KMS-11 (cell line): ENCODE results near the gene ADCY7.
A peak's percentile ranks its signal among the peaks of the same experiment; 100 is the strongest.

ENCODE experiments used
- H2AFZ ChIP-seq: fragments of 200-600 bp; sonication (generic); 2 replicates; pipeline ENCODE4 v1.6.1; 2016; ENCODE audit warnings: antibody characterized with exemption, mixed run types, low read depth
- H3K27ac ChIP-seq: fragments of 200-600 bp; sonication (generic); 2 replicates; pipeline ENCODE4 v1.6.1; 2016; ENCODE audit warnings: mild to moderate bottlenecking, mixed run types
- H3K27me3 ChIP-seq: fragments of 200-600 bp; sonication (generic); 2 replicates; pipeline ENCODE4 v1.6.1; 2017; ENCODE audit warnings: mild to moderate bottlenecking, low read depth, mixed run types, moderate library complexity; ENCODE audit not compliant: insufficient read depth
- H3K36me3 ChIP-seq: fragments of 200-600 bp; sonication (generic); 2 replicates; pipeline ENCODE4 v1.6.1; 2017; ENCODE audit warnings: mild to moderate bottlenecking, mixed run types; ENCODE audit not compliant: insufficient read depth
- H3K4me1 ChIP-seq: fragments of 200-600 bp; sonication (generic); 2 replicates; pipeline ENCODE4 v1.6.1; 2016; ENCODE audit warnings: mild to moderate bottlenecking, low read depth, mixed run types; ENCODE audit not compliant: poor library complexity, severe bottlenecking
- H3K4me2 ChIP-seq: fragments of 200-600 bp; sonication (generic); 2 replicates; pipeline ENCODE4 v1.7.0; 2016; ENCODE audit warnings: mild to moderate bottlenecking, mixed run types
- H3K4me3 ChIP-seq: fragments of 200-600 bp; sonication (generic); IDR thresholded peaks from 2 replicates; pipeline ENCODE4 v1.6.1; 2017; ENCODE audit warnings: low read depth, low read length, mixed read lengths; ENCODE audit not compliant: insufficient read depth
- H3K79me2 ChIP-seq: fragments of 200-600 bp; sonication (generic); 2 replicates; pipeline ENCODE4 v1.6.1; 2016; ENCODE audit warnings: low read depth, mixed run types; ENCODE audit not compliant: insufficient read depth
- H3K9ac ChIP-seq: fragments of 200-600 bp; sonication (generic); 2 replicates; pipeline ENCODE4 v1.6.1; 2016; ENCODE audit warnings: mild to moderate bottlenecking, mixed run types
- H4K20me1 ChIP-seq: fragments of 200-600 bp; sonication (generic); 2 replicates; pipeline ENCODE4 v1.6.1; 2016; ENCODE audit warnings: mild to moderate bottlenecking, mixed run types; ENCODE audit not compliant: insufficient read depth
- CTCF ChIP-seq: fragments of 200-600 bp; sonication (generic); conservative IDR thresholded peaks from 2 replicates; pipeline ENCODE4 v1.6.1; 2017; ENCODE audit warnings: low read depth, mild to moderate bottlenecking, antibody characterized with exemption, low read length, moderate library complexity, mixed read lengths

Gene ADCY7

GRCh38 chr16:50351952-50352351, 85.6 kb downstream of the ADCY7 start:
- TF ChIP-seq CTCF, result no peak
- Histone ChIP-seq H2AFZ (no peak overlapping the region), H3K4me1 (no peaks in the 10 kb centered on the region), H3K36me3 (peaks cover 11% of the 10 kb centered on the region; the same call in 1 of the 2 replicates), H3K9ac (no peak overlapping the region), H3K4me3 (no peak overlapping the region), H3K27me3 (no peaks in the 10 kb centered on the region), H3K79me2 (no peaks in the 10 kb centered on the region), H4K20me1 (no peaks in the 10 kb centered on the region), H3K4me2 (no peak overlapping the region), H3K27ac (no peak overlapping the region)

- Histone ChIP-seq H3K36me3 (peaks cover 11% of the 10 kb centered on the region; the same call in 1 of the 2 replicates), H3K27ac (no peak overlapping the region), H3K9ac (no peak overlapping the region), H4K20me1 (no peaks in the 10 kb centered on the region), H3K4me3 (no peak overlapping the region), H3K79me2 (no peaks in the 10 kb centered on the region; the same call in 1 of the 2 replicates), H3K4me1 (no peaks in the 10 kb centered on the region), H3K4me2 (no peak overlapping the region), H2AFZ (no peak overlapping the region), H3K27me3 (no peaks in the 10 kb centered on the region)
- TF ChIP-seq CTCF, result no peak
Observed at GRCh38 chr16:50354082-50354481, 87.7 kb downstream of the ADCY7 start.

GRCh38 chr16:50354629-50355456, 88.5 kb downstream of the ADCY7 start:
- H3K4me3 ChIP-seq, result no peak overlapping the region
- H3K27ac ChIP-seq, result no peak overlapping the region
- H4K20me1 ChIP-seq, result no peaks in the 10 kb centered on the region
- no peaks in the 10 kb centered on the region for H3K4me1 ChIP-seq
- no peak overlapping the region for H2AFZ ChIP-seq
- peaks cover 6% of the 10 kb centered on the region; the same call in 1 of the 2 replicates for H3K36me3 ChIP-seq
- H3K9ac ChIP-seq, result no peak overlapping the region
- no peak overlapping the region for H3K4me2 ChIP-seq
- H3K27me3 ChIP-seq, result no peaks in the 10 kb centered on the region
- H3K79me2 ChIP-seq, result no peaks in the 10 kb centered on the region; the same call in 1 of the 2 replicates
- TF ChIP-seq CTCF, result peak; percentile 86

- H3K4me2 ChIP-seq, result no peak overlapping the region
- no peak overlapping the region for H3K9ac ChIP-seq
- H3K36me3 ChIP-seq, result no peaks in the 10 kb centered on the region; the same call in 1 of the 2 replicates
- no peak overlapping the region for H3K27ac ChIP-seq
- H3K27me3 ChIP-seq, result no peaks in the 10 kb centered on the region
- no peak overlapping the region for H2AFZ ChIP-seq
- no peak for TF ChIP-seq CTCF
- peaks cover 9% of the 10 kb centered on the region for H3K4me1 ChIP-seq
- H3K4me3 ChIP-seq, result no peak overlapping the region
- H3K79me2 ChIP-seq, result peaks cover 16% of the 10 kb centered on the region; the same call in 1 of the 2 replicates
- 0 out of 2 replicates have a peak, but pooled peaks cover 6% of the 10 kb centered on the region for H4K20me1 ChIP-seq
Observed at GRCh38 chr16:50359626-50360025, 93.3 kb downstream of the ADCY7 start.
